GM12872 (cell line): ENCODE data around the gene MYPN.

Experiments
- CTCF ChIP-seq: IDR thresholded peaks from 3 replicates; pipeline ENCODE4 v1.5.1; 2011; ENCODE audit warnings: low read depth, mild to moderate bottlenecking, low read length, moderate library complexity; ENCODE audit not compliant: insufficient read depth

Gene MYPN

GRCh38 chr10:68184546-68184945 is 75.3 kb downstream of the MYPN start:
- no peak for TF ChIP-seq CTCF

GRCh38 chr10:68185085-68185484 is 75.8 kb downstream of the MYPN start:
- TF ChIP-seq CTCF, result no peak

- no peak for TF ChIP-seq CTCF
Measured at GRCh38 chr10:68188835-68189234, 79.5 kb downstream of the MYPN start.

GRCh38 chr10:68192113-68192512 is 82.8 kb downstream of the MYPN start:
- no peak for TF ChIP-seq CTCF

GRCh38 chr10:68194290-68194689 is 85.0 kb downstream of the MYPN start:
- no peak for TF ChIP-seq CTCF

GRCh38 chr10:68196701-68197100 is 87.4 kb downstream of the MYPN start:
- TF ChIP-seq CTCF, result no peak

- TF ChIP-seq CTCF, result no peak
Measured at GRCh38 chr10:68202960-68203353, 93.7 kb downstream of the MYPN start.

- TF ChIP-seq CTCF, result peak; percentile 73
Measured at GRCh38 chr10:68208424-68209042, 99.2 kb downstream of the MYPN start.
